ENCODE results near the gene ERICH6. TPM values are rescaled to one million over a fixed set of nuclear protein-coding genes. Genes with fewer than 3 reads are reported as not detected.

Gene ERICH6
- total and polyA plus RNA-seq, 2 experiments from 2014 or later, result 0.32 TPM; not detected in 1

- no peaks in the 10 kb centered on the region for H3K79me2 ChIP-seq (replicated peaks; ENCODE audit: insufficient read depth)
- H3K4me3 ChIP-seq, result no peak overlapping the region
- no peak for TF ChIP-seq REST (IDR thresholded peaks at IDR 0.05; ENCODE audit: unreplicated experiment)
- no peak for TF ChIP-seq EZH2 (IDR thresholded peaks at IDR 0.05; ENCODE audit: low read depth, unreplicated experiment)
- no peak for TF ChIP-seq NANOG (IDR thresholded peaks at IDR 0.05; ENCODE audit: borderline replicate concordance)
- no peak for TF ChIP-seq STAT1 (IDR thresholded peaks at IDR 0.05; ENCODE audit: unreplicated experiment)
- TF ChIP-seq EZH2phosphoT487 (IDR thresholded peaks at IDR 0.05; ENCODE audit: unreplicated experiment), result no peak
- TF ChIP-seq ZNF114 (CRISPR knock-in tag; IDR thresholded peaks at IDR 0.05), result no peak
- TF ChIP-seq ZNF331 (CRISPR knock-in tag; IDR thresholded peaks at IDR 0.05; ENCODE audit: low read depth), result no peak
- no peak for TF ChIP-seq JUNB (IDR thresholded peaks at IDR 0.05; ENCODE audit: unreplicated experiment)
- TF ChIP-seq ZNF462 (CRISPR knock-in tag; IDR thresholded peaks at IDR 0.05), result no peak
- TF ChIP-seq, protein P1, sequence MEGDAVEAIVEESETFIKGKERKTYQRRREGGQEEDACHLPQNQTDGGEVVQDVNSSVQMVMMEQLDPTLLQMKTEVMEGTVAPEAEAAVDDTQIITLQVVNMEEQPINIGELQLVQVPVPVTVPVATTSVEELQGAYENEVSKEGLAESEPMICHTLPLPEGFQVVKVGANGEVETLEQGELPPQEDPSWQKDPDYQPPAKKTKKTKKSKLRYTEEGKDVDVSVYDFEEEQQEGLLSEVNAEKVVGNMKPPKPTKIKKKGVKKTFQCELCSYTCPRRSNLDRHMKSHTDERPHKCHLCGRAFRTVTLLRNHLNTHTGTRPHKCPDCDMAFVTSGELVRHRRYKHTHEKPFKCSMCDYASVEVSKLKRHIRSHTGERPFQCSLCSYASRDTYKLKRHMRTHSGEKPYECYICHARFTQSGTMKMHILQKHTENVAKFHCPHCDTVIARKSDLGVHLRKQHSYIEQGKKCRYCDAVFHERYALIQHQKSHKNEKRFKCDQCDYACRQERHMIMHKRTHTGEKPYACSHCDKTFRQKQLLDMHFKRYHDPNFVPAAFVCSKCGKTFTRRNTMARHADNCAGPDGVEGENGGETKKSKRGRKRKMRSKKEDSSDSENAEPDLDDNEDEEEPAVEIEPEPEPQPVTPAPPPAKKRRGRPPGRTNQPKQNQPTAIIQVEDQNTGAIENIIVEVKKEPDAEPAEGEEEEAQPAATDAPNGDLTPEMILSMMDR (conservative IDR thresholded peaks at IDR 0.05; ENCODE audit: low read depth in 2 of 2), result no peak
- TF ChIP-seq POLR2AphosphoS5 (IDR thresholded peaks at IDR 0.05; ENCODE audit: low read depth), result no peak
- peak; percentile 6 for DNase-seq (ENCODE audit: low spot score)
- no peaks in the 10 kb centered on the region for H3K9me2 ChIP-seq (ENCODE audit: insufficient read depth)
- no peak overlapping the region for H3K4me2 ChIP-seq
- no peaks in the 10 kb centered on the region for H3F3A ChIP-seq (replicated peaks; ENCODE audit: low read depth)
- H3K36me3 Mint-ChIP-seq (ENCODE audit: low read depth), result peaks cover 12% of the 10 kb centered on the region
- H3K36me3 ChIP-seq (ENCODE audit: insufficient read depth), result peaks cover 8% of the 10 kb centered on the region; the same call in 1 of the 2 replicates
- H3K9me3 Mint-ChIP-seq, result peaks cover 15% of the 10 kb centered on the region
- no peak overlapping the region for H3K4me3 Mint-ChIP-seq
- no peaks in the 10 kb centered on the region for H3K27me3 Mint-ChIP-seq (ENCODE audit: insufficient read depth, low read depth, poor library complexity)
- ATAC-seq, result no peak
- H3K27ac Mint-ChIP-seq, result no peak overlapping the region
- H3K4me1 Mint-ChIP-seq, result no peaks in the 10 kb centered on the region
- H3K27ac ChIP-seq (ENCODE audit: low read depth), result no peak overlapping the region
- H3K27me3 ChIP-seq (ENCODE audit: insufficient read depth), result no peaks in the 10 kb centered on the region
- H3K4me1 ChIP-seq (ENCODE audit: insufficient read depth), result no peaks in the 10 kb centered on the region
- no peaks in the 10 kb centered on the region for H4K20me1 ChIP-seq (replicated peaks; ENCODE audit: insufficient read depth)
- H2AFZ ChIP-seq, result no peak overlapping the region
Observed at GRCh38 chr3:150675587-150675986, 28.1 kb downstream of the ERICH6 start.
